ENCODE results near the gene DTD2. TPM values are rescaled to one million over a fixed set of nuclear protein-coding genes. Genes with fewer than 3 reads are reported as not detected.
A peak's percentile ranks its signal among the peaks of the same experiment; 100 is the strongest.
"Not testable (repeated sequence)": the region's sequence is repeated elsewhere in the genome, so short reads cannot be mapped to it uniquely, and the experiment has no call there.

The DTD2 gene
- total and polyA plus RNA-seq, 2 experiments from 2014 or later = 13.7 to 49.2 TPM

- no peak for DNase-seq (ENCODE audit: low spot score)
- H3K4me2 ChIP-seq = no peak overlapping the region
- no peaks in the 10 kb centered on the region for H3K36me3 ChIP-seq (replicated peaks; ENCODE audit: insufficient read depth, low read depth)
- H3K4me1 ChIP-seq (ENCODE audit: insufficient read depth) = no peaks in the 10 kb centered on the region
- no peaks in the 10 kb centered on the region for H3K79me2 ChIP-seq
- no peaks in the 10 kb centered on the region for H4K20me1 ChIP-seq (ENCODE audit: insufficient read depth, poor library complexity, severe bottlenecking)
- no peaks in the 10 kb centered on the region for H3K27me3 ChIP-seq
- no peak overlapping the region for H2AFZ ChIP-seq
- no peak overlapping the region for H3K4me3 ChIP-seq
- no peaks in the 10 kb centered on the region for H3K9me2 ChIP-seq (replicated peaks; ENCODE audit: insufficient read depth)
- H3K27ac ChIP-seq = no peak overlapping the region
- no peak for TF ChIP-seq EZH2phosphoT487 (IDR thresholded peaks at IDR 0.05; ENCODE audit: low read depth, severe bottlenecking, unreplicated experiment)
- no peak for TF ChIP-seq EZH2 (IDR thresholded peaks at IDR 0.05; ENCODE audit: borderline replicate concordance)
- no peaks in the 10 kb centered on the region for H3K9me3 ChIP-seq (ENCODE audit: low read depth)
Measured at GRCh38 chr14:31465111-31465510, 7.8 kb upstream of the DTD2 start.

- H3K4me2 ChIP-seq; H2AFZ ChIP-seq; H3K9me2 ChIP-seq (replicated peaks; ENCODE audit: insufficient read depth); H3K9me3 ChIP-seq (ENCODE audit: low read depth); DNase-seq (ENCODE audit: low spot score); H3K27ac ChIP-seq; H4K20me1 ChIP-seq (ENCODE audit: insufficient read depth, poor library complexity, severe bottlenecking); H3K36me3 ChIP-seq (replicated peaks; ENCODE audit: insufficient read depth, low read depth); H3K4me3 ChIP-seq; H3K27me3 ChIP-seq; H3K79me2 ChIP-seq; H3K4me1 ChIP-seq (ENCODE audit: insufficient read depth): not testable (repeated sequence)
- WGBS (ENCODE audit: low lambda C conversion rate, missing lambda C conversion rate) = 85% methylated on average over 2 of the region's 2 CpGs
Measured at GRCh38 chr14:31462450-31462849, 5.1 kb upstream of the DTD2 start.

GRCh38 chr14:31461545-31461944 lies 4.2 kb upstream of the DTD2 start:
- Histone ChIP-seq H4K20me1 (ENCODE audit: insufficient read depth, poor library complexity, severe bottlenecking) (no peaks in the 10 kb centered on the region), H3K4me1 (ENCODE audit: insufficient read depth) (peaks cover 7% of the 10 kb centered on the region)
- TF ChIP-seq EZH2 (IDR thresholded peaks at IDR 0.05; ENCODE audit: borderline replicate concordance) (no peak), EZH2phosphoT487 (IDR thresholded peaks at IDR 0.05; ENCODE audit: low read depth, severe bottlenecking, unreplicated experiment) (no peak), CTCF (IDR thresholded peaks at IDR 0.05; ENCODE audit: poor library complexity) (no peak)

GRCh38 chr14:31457665-31458659 lies 656 bp upstream of the DTD2 start:
- Histone ChIP-seq H3K9me2 (replicated peaks; ENCODE audit: insufficient read depth) (no peaks in the 10 kb centered on the region), H3K79me2 (peaks cover 28% of the 10 kb centered on the region), H3K27ac (peak overlapping the region; percentile 94), H2AFZ (peak overlapping the region; percentile 89), H3K4me1 (ENCODE audit: insufficient read depth) (peaks cover 16% of the 10 kb centered on the region), H3K4me3 (peak overlapping the region; percentile 34), H3K36me3 (replicated peaks; ENCODE audit: insufficient read depth, low read depth) (no peaks in the 10 kb centered on the region), H3K27me3 (no peaks in the 10 kb centered on the region), H3K4me2 (peak overlapping the region; percentile 85), H4K20me1 (ENCODE audit: insufficient read depth, poor library complexity, severe bottlenecking) (no peaks in the 10 kb centered on the region), H3K9me3 (ENCODE audit: low read depth) (no peaks in the 10 kb centered on the region)
- peak; percentile 26 for DNase-seq (ENCODE audit: low spot score)
- WGBS (ENCODE audit: low lambda C conversion rate, missing lambda C conversion rate) = 55% methylated on average over 11 of the region's 11 CpGs
- TF ChIP-seq EZH2phosphoT487 (IDR thresholded peaks at IDR 0.05; ENCODE audit: low read depth, severe bottlenecking, unreplicated experiment) (no peak), EZH2 (IDR thresholded peaks at IDR 0.05; ENCODE audit: borderline replicate concordance) (no peak), CTCF (IDR thresholded peaks at IDR 0.05; ENCODE audit: poor library complexity) (no peak)

More at GRCh38 chr14:31461545-31461944, 4.2 kb upstream of the DTD2 start:
- DNase-seq (ENCODE audit: low spot score) = no peak
- Histone ChIP-seq H3K4me2 (no peak overlapping the region), H3K27me3 (no peaks in the 10 kb centered on the region), H3K4me3 (no peak overlapping the region), H3K36me3 (replicated peaks; ENCODE audit: insufficient read depth, low read depth) (no peaks in the 10 kb centered on the region), H3K9me2 (replicated peaks; ENCODE audit: insufficient read depth) (no peaks in the 10 kb centered on the region), H3K9me3 (ENCODE audit: low read depth) (no peaks in the 10 kb centered on the region), H2AFZ (no peak overlapping the region), H3K27ac (no peak overlapping the region), H3K79me2 (peaks cover under 1% of the 10 kb centered on the region)
- 95% methylated on average over 3 of the region's 3 CpGs for WGBS (ENCODE audit: low lambda C conversion rate, missing lambda C conversion rate)

All from hepatocyte (in vitro differentiated cells).